HG03378 (cell line): ENCODE data around the gene PHKB.

Source experiments
- ATAC-seq: cut with Tn5 transposase; IDR thresholded peaks from one replicate; pipeline ENCODE4 v1.9.1; 2021; ENCODE audit warnings: mild to moderate bottlenecking, moderate library complexity; ENCODE audit not compliant: unreplicated experiment

The PHKB gene

DNA sequence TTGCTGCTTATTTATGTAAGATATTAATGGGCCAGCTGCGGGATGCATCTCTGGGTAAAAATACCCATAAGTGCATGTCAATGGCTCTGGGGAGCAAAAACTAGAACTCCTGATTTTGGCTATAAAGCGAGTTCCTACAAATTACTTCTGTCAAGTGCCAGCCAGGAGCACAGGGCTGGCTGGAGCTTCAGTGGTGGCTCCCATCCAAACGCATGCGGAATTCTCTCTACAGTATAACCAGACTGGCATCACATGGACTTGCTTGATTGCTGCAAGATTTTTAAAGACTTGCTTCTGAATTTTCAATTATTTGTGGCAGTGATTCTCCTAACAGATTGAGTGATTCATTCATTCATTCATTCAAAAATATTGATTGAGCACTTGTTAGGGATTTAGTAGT is 260.9 kb downstream of the PHKB start:
- no peak for ATAC-seq

DNA sequence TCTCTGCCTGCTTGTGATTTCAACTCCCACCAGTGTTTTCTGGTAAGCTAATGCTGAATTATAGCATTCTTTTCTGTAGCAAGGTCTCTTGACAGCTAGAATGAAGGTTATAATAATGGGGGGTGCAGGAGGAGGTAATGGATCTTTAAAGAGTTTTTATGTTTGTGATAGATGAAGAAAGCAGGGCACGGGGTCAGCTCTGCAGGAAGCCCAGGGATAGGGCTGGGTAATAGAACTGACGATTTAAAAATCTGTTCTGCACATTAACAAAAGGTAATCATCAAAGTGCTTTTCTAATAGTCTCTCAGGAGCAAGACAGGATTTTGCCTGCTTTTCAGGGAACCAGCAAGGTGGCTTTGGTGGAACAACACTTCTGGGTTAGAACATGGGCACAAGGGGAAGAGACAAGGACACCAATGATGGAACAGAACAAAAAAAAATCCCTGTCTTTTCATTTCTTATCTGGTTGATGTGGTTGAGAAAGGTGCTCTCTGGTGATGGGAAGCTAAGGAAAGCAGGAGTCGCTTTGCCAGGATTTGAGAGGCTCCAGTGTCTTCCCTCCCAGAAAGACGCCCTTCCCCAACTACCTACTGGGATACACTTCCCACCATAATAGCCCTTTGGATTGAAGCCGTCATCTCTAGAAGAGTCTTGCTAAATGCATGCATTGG is 263.1 kb downstream of the PHKB start:
- ATAC-seq = no peak

DNA sequence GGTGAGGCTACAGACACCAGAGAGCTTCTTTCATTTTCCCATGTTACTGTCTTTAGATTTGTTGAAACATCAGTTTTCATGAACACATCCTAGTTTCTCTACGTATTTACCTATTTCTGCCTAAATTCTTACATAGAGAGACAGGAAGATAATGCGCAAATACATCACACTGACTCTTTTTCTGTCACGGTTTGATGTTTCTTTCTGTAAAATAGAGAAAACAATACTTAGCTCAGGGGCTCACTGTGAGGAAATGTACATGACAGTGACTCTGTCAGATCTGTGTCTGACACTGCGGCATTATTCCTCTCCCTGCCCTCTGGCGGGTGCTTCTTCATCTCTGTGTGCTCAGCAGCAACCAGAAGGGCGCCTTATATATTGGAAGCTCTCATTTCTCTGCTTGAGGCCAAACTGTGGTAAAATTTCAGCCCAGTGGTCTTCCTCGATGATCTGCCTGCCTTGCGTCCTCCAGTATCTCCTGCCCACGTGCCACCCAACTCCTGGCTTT is 264.1 kb downstream of the PHKB start:
- ATAC-seq = no peak

DNA sequence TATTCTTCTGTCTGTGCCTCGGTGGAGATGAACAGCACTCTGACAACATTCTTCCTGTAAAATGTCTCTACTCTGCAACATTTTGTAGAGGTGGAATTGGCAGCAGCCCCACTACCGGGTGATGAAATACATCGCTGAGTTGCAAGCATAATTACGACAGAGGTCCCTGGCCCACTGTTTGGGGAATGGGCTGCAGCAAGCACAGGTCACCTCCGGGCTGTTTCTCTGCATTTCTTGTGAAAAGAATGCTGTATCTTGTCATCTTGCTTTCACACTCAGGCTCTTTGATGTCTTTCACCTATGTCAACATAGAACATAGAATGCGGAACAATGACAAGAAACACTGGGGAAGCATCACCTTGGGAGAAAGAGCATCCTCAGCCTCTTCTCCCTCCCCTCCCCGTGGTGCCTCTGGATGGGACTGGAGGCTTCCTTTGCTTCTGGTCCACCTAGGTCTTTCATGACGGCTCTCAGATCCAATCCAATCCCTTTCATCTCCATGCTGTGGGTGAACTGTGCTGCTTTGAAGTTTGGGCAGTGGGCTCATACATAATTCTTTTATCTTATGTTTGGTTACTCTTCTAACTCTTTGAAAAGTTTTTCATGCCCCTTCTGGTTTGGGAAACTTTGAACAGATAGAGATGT is 265.0 kb downstream of the PHKB start:
- no peak for ATAC-seq

DNA sequence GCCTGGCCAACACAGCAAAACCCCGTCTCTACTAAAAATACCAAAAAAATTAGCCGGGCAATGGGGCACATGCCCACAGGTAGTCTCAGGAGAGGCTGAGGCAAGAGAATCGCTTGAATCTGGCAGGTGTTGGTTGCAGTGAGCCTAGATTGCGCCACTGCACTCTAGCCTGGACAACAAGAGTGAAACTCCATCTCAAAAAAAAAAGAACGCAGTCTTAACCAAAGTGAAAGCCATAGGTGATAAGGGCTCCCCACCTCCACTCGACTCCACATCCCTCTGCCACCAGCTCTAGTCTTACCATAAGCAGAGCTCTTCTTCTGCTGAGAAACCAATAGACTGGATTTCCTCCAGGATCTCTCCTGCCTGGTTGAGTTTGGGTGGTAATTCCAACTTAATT is 266.0 kb downstream of the PHKB start:
- no peak for ATAC-seq

DNA sequence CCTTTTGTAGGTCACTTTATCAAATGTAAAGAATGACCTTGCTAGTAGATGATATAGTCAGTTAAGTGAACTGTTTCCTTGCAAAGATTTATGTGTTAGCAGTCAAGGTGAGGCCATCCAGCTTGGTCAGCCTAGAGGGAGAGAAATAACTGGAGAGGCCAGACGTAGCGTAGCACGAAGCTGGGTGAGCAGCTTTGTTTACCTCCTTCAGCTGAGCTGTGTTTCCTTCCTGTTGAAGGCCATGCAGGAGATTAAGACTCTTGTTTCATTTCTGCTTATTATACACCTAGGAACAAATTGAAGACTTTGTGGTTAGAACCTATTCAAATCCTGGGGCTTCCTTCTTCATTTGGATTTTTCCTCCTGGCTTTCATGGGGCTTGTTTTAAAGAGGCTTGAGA is 267.1 kb downstream of the PHKB start:
- no peak for ATAC-seq

DNA sequence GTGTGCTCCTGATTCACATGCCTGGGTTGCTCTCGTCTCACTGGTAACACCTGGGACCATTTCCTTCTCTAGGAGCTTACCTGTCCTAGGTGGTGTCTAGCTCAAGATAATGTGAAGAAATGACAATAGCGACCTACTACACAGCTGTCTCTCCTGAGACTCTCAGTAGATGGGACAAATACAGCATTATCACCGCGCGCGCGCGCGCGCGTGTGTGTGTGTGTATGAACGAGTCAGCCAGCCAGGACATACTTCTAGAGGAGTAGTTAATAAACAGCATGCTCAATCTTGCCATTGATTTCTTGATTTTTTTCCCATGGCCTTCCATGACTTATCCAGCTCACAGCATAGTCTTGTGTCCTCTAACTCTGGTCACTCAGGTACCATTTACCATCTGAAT is 268.6 kb downstream of the PHKB start:
- ATAC-seq = no peak

DNA sequence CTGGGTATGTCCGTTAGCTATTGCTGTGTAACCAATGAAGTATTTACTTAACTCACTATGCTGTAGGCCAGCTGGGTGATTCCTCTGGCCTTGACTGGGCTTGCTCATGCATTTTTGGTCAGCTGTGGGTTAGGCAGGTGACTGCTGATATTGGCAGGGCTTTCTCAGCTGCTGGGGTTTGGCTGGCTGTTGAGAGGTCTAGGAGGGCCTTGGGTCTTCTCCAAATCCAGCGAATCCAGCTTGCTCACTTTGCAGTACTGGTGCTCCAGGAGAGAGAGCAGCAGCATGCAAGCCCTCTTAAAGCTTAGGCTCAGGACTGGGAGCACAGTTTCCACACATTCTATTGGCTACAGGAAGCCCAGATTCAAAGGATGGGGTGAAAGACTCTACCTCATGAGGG is 270.1 kb downstream of the PHKB start:
- ATAC-seq = no peak

DNA sequence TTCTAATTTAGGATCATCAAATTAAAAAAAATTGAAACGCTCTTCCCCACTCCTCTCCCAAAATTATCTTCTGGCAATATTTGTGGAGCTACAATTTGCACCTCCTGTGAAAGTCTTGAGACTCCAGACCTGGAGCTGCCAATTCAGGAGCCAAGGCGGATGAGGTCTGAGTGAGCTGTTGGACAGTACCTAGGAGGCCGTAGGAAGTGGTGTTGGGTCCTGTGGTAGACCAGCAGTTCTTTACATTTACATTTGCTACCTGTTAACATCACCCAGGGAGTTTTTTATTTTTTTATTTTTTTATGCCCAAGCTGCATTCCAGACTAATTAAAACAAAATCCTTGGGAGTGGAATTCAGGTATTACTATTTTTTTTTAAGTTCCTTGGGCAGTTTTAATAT is 271.0 kb downstream of the PHKB start:
- no peak for ATAC-seq

DNA sequence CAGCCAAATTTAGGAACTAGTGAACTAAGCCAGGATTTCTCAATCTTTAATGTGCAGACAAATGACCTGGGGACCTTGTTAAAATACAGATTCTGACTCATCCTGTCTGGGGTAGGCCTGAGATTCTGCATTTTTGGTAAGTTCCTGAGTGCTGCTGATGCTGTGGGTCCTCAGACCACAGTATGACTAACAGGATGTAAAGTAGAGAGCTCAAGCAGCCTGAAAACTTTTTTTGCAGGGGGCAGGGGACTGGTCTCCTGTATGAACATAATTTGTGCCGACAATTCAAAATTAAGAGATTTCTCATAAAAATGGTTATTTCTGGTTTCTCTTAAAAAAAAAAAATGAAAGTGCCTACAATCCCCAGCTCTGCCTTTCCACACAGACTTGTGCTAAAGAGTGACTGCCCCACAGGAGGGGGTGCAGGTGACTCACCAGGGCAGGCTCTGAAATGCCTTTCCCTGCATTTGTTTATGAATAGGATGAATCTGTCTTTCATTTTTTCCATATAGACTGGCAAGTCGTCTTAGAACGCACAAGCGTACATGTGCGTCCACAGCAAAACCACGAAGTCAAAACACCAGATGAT is 271.5 kb downstream of the PHKB start:
- ATAC-seq = no peak

DNA sequence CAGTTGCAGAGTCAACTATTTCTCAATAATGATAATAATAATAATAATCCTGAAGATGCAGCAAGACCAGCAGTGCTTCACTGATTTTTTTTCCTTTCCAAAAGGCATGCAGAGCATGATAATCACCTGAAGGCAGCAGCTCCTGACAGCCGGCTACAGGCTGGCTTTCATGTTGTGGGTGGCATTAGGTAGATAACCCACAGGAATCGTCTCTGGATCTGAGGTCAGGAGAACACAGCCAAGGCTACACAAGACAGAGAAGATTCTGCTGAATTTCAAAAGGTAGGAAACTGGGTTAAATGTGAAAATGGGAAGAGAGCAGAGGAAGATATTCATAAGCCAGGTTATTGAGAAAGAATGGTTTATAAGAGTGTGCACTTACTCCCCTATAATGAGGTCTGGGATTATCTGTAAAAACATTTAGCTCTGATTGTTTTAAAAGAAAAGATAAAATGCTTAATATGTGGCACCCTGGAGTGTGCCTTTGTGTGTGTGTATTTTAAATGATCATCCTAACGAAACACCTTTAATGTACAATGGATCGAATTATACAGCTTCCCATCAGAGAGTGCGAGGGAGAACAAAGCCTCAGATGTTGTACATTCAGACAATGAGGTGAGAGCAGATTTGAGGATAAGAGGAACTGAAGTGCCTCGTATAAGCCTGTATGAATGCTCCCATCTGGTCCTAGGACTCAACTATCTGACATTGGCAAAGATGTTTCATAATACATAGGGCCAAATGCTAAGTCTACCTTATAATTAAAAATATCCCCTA is 273.1 kb downstream of the PHKB start:
- no peak for ATAC-seq

DNA sequence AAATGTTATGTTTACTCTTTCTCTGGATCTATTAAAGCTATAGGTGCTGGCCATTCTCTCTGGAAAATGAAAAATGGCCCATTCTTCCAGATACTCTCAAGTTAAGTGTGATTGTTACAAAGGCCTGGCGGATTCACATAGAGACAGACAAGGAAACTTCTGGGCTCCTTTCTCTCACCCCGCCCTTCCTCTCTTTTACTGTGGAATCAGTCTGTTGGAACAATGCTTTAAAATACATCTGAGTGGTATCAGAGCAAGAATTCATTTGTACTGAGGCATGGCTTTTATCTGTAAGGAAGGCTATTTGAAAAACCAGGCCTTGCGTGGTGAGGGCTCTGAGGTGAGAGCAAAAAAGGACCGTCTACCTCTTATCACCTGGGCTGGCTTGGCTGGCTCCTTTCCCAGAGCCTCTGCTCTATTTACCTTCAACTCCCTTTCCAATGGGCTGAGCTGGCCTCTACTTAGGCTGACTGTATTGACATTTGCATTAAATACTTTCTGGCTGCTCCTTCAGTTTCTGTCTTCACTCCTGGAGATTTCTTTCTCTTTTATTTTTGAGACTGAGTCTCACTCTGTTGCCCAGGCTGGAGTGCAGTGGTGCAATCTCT is 274.0 kb downstream of the PHKB start:
- ATAC-seq = no peak

DNA sequence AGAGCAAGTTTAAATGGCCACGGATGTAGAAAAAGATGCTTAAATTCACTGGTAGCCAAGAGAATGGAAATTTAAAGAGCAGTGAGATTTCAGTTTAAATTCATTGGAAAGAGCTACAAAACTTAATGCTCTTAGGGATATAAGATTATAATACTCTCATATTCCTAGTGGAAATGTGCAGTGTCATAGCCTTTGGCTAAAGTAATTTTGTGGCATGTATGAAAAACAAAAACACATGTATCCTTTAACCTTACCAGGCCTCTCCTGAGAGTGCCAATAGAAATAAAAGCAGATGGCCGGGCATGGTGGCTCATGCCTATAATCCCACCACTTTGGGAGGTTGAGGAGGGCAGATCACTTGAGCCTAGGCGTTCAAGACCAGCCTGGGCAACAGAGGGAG is 289.2 kb downstream of the PHKB start:
- ATAC-seq = no peak
